Tibial nerve (tissue), 4 donors: Measurements from ENCODE around the gene KIF21B. TPM values are rescaled to one million over a fixed set of nuclear protein-coding genes. Genes with fewer than 3 reads are reported as not detected.

Experiments
- DNase-seq, 2 donors: peaks; one replicate each; pipeline ENCODE4 v3.0.0-alpha.2; 2019; ENCODE audit warnings: low spot score in 2 of 2
- H3K27ac ChIP-seq, 4 donors: fragments of 200-600 bp; sonication (generic) in 3 of 4; one replicate each; pipeline ENCODE4 v1.5.1; 2017 to 2019; ENCODE audit warnings: mild to moderate bottlenecking in 1 of 4
- H3K27me3 ChIP-seq, 2 donors: fragments of 200-600 bp; sonication (generic) in 1 of 2; one replicate each; pipeline versions ENCODE4 v1.5.1 to v1.6.0; 2017 to 2019
- H3K36me3 ChIP-seq, 3 donors: fragments of 200-600 bp; sonication (generic); one replicate each; pipeline ENCODE4 v1.5.1; 2018 to 2019
- H3K4me1 ChIP-seq, 4 donors: fragments of 200-600 bp; sonication (generic) in 3 of 4; one replicate each; pipeline ENCODE4 v1.5.1; 2017 to 2019
- H3K4me3 ChIP-seq, 4 donors: fragments of 200-600 bp; sonication (generic) in 3 of 4; one replicate each; pipeline ENCODE4 v1.5.1; 2017 to 2019; ENCODE audit warnings: mild to moderate bottlenecking in 1 of 4, moderate library complexity in 1 of 4
- H3K9me3 ChIP-seq, 4 donors: fragments of 200-600 bp; sonication (generic) in 3 of 4; one replicate each; pipeline ENCODE4 v1.5.1; 2017 to 2019
- CTCF ChIP-seq, 5 experiments: fragments of 200-600 bp in 3 of 5; fragments of 450-650 bp in 2 of 5; sonication (generic) in 3 of 5; IDR thresholded peaks; one replicate each; pipeline ENCODE4 v1.5.1; 2016 to 2019; ENCODE audit warnings: antibody characterized with exemption in 5 of 5, mild to moderate bottlenecking in 3 of 5, moderate library complexity in 2 of 5
- EP300 ChIP-seq, 2 donors: sonication (generic); formaldehyde crosslinking; IDR thresholded peaks; one replicate each; pipeline ENCODE4 v1.6.1; 2017; ENCODE audit warnings: antibody characterized with exemption in 2 of 2, mild to moderate bottlenecking in 1 of 2
- POLR2A ChIP-seq, 2 donors: fragments of 450-650 bp; IDR thresholded peaks; one replicate each; pipeline ENCODE4 v1.6.1; 2017; ENCODE audit warnings: antibody characterized with exemption in 2 of 2, mild to moderate bottlenecking in 2 of 2, moderate library complexity in 2 of 2
- WGBS, 2 donors: methylation state at CpG; one replicate each; pipeline ENCODE4 v1.1.5; 2018; 5-methylcytosine and 5-hydroxymethylcytosine counted together
- total RNA-seq, 4 donors: library from RNA; depleted of rRNA; stranded (reverse); fragments of >200 nt; gene quantifications; one replicate each; pipeline ENCODE4 v1.1.0, GENCODE V29; 2016

The KIF21B gene
- total RNA-seq, 4 donors from 2014 or later: 0.84 to 3.3 (median 2.6) TPM

GRCh38 chr1:200974711-200975110 lies 48.8 kb downstream of the KIF21B start:
- no peaks in the 10 kb centered on the region for H3K27me3 ChIP-seq
- TF ChIP-seq EP300 (IDR thresholded peaks at IDR 0.05) (no peak), POLR2A (IDR thresholded peaks at IDR 0.05) (no peak), CTCF (IDR thresholded peaks at IDR 0.05) (no peak)
- 94% methylated on average over 12 of the region's 12 CpGs for WGBS, 2 donors
- no peak for DNase-seq
- H3K9me3 ChIP-seq: no peaks in the 10 kb centered on the region
- H3K36me3 ChIP-seq: no peaks in the 10 kb centered on the region
- H3K4me1 ChIP-seq: peaks cover 0 to 8% (median 2%) of the 10 kb centered on the region in 4 donors
- H3K27ac ChIP-seq: no peak overlapping the region
- H3K4me3 ChIP-seq: no peak overlapping the region

GRCh38 chr1:200973937-200974657 lies 49.4 kb downstream of the KIF21B start:
- no peaks in the 10 kb centered on the region for H3K9me3 ChIP-seq
- peaks cover 0 to 8% (median 2%) of the 10 kb centered on the region in 4 donors for H3K4me1 ChIP-seq
- H3K36me3 ChIP-seq: no peaks in the 10 kb centered on the region
- no peak for TF ChIP-seq EP300 (IDR thresholded peaks at IDR 0.05)
- no peak for TF ChIP-seq POLR2A (IDR thresholded peaks at IDR 0.05)
- TF ChIP-seq CTCF (IDR thresholded peaks at IDR 0.05): no peak
- no peak for DNase-seq
- H3K4me3 ChIP-seq: no peak overlapping the region
- H3K27ac ChIP-seq: no peak overlapping the region
- no peaks in the 10 kb centered on the region for H3K27me3 ChIP-seq
- WGBS, 2 donors: 76 to 78% methylated on average over 16 to 19 of the region's 19 CpGs

- no peaks in the 10 kb centered on the region for H3K27me3 ChIP-seq
- WGBS, 2 donors: 87% methylated on average over 17 of the region's 17 CpGs
Observed at GRCh38 chr1:200972985-200973742, 50.4 kb downstream of the KIF21B start.

GRCh38 chr1:200971955-200972711 lies 51.4 kb downstream of the KIF21B start:
- TF ChIP-seq POLR2A (IDR thresholded peaks at IDR 0.05) (no peak), CTCF (IDR thresholded peaks at IDR 0.05) (peak; percentile 68 to 97 (median 88))
- Histone ChIP-seq H3K36me3 (no peaks in the 10 kb centered on the region), H3K4me3 (no peak overlapping the region), H3K4me1 (peaks cover 0 to 8% (median 2%) of the 10 kb centered on the region in 4 donors), H3K27ac (no peak overlapping the region), H3K9me3 (no peaks in the 10 kb centered on the region), H3K27me3 (no peaks in the 10 kb centered on the region)
- 38 to 54% methylated on average over 24 to 27 of the region's 34 CpGs for WGBS, 2 donors
- peak; percentile 35 to 66 for DNase-seq

More at GRCh38 chr1:200972985-200973742, 50.4 kb downstream of the KIF21B start:
- TF ChIP-seq EP300 (IDR thresholded peaks at IDR 0.05): no peak
- TF ChIP-seq CTCF (IDR thresholded peaks at IDR 0.05): no peak
- TF ChIP-seq POLR2A (IDR thresholded peaks at IDR 0.05): no peak
- Histone ChIP-seq H3K36me3 (no peaks in the 10 kb centered on the region), H3K4me3 (no peak overlapping the region), H3K4me1 (peaks cover 0 to 8% (median 2%) of the 10 kb centered on the region in 4 donors), H3K27ac (no peak overlapping the region), H3K9me3 (no peaks in the 10 kb centered on the region)
- DNase-seq: no peak
